Stimulated activated naive CD8-positive, alpha-beta T cell treated with anti-CD3 and anti-CD28 coated beads, Interleukin-15, Interleukin-2, amounts not matched to agents 100 ng/mL and 50 ng/mL, for 24 hours (primary cell): ENCODE measurements around the gene SLC35A1.
"Not testable (repeated sequence)": the region's sequence is repeated elsewhere in the genome, so short reads cannot be mapped to it uniquely, and the experiment has no call there.

Experiments used
- H3K27ac Mint-ChIP-seq: one replicate; pipeline ENCODE4 v1.8.0; 2021; ENCODE audit warnings: mild to moderate bottlenecking, mixed read lengths
- H3K27me3 Mint-ChIP-seq: one replicate; pipeline ENCODE4 v1.8.0; 2021; ENCODE audit warnings: mixed read lengths
- H3K36me3 Mint-ChIP-seq: one replicate; pipeline ENCODE4 v1.8.0; 2021; ENCODE audit warnings: low read depth, mixed read lengths
- H3K4me1 Mint-ChIP-seq: one replicate; pipeline ENCODE4 v1.8.0; 2021; ENCODE audit warnings: low read depth, mixed read lengths
- H3K4me3 Mint-ChIP-seq: one replicate; pipeline ENCODE4 v1.8.0; 2021; ENCODE audit warnings: mild to moderate bottlenecking, mixed read lengths
- H3K9me3 Mint-ChIP-seq: one replicate; pipeline ENCODE4 v1.8.0; 2021; ENCODE audit warnings: mixed read lengths

SLC35A1 gene, protein sequence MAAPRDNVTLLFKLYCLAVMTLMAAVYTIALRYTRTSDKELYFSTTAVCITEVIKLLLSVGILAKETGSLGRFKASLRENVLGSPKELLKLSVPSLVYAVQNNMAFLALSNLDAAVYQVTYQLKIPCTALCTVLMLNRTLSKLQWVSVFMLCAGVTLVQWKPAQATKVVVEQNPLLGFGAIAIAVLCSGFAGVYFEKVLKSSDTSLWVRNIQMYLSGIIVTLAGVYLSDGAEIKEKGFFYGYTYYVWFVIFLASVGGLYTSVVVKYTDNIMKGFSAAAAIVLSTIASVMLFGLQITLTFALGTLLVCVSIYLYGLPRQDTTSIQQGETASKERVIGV

DNA sequence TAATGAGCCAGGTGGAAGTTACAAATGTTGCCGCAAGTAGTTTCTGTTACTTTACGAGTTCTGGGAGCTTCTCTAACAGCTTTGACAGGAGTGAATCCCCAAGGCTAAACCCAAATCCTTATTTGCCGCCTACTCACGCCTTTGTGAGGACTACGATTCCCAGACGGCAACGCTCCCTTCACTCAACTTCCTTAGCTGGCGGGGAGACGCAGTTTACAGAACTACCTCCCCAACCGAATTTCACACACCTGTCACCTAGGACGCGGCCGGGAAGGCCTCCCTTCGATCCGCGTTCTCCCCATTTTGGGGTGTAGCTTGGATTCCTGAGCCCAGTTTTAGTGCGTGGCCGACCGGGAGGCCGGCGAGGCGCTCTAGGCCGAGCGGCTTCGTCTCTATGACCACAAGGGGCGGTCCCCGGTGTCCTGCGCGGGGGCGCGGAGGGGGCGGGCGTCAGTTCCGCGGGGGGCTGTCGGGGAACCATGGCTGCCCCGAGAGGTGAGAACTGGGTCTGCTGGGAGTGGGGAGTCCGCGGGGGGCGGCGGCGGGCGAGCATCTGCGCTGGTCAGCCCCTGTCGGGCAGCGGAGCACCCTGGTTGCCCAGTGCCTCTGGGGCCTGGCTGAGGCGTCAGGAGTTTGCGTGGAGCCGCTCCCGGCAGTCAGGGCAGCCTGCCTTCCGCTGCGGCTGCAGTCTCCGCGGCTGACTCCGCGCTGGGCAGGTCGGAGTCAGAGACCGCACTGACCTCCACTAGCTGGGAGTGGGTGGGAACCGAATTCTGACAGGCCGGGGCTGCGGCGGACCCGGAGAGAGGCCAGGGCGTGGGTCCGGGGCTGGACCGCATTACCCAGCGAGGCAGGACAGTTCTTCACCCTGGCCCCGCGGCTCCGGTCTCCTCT is at the start of gene SLC35A1:
SLC35A1 (plus strand) TSS at position 450 of the 894 bp plus-strand sequence; CDS start at position 480, 30 bp downstream.
- Mint-ChIP-seq H3K27ac (peak within 1 kb of the TSS; percentile 97), H3K4me1 (peaks cover 25% of the 10 kb centered on the region), H3K4me3 (peak within 1 kb of the TSS; percentile 97), H3K9me3 (no peaks in the 10 kb centered on the region), H3K27me3 (peaks cover 6% of the 10 kb centered on the region), H3K36me3 (peaks cover 4% of the 10 kb centered on the region)

DNA sequence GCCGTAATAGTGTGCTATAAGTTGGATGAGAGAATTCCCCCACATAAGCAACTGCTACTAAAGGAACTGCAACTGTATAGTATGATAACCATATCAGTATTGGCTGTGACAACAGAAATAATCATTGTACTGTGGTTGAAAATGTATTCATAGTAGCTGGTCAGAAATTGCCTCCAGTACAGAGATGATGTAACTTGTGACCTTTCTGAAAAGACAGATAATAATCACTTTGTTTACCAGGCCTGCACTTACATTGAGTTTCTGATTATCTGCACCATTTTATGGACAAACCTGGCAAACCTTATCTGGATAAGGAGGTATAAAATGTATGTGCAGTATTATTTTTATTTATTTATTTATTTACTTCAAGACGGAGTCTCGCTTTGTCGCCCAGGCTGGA is 46.0 kb upstream of the SLC35A1 start:
- H3K4me3 Mint-ChIP-seq: no peak overlapping the region
- no peaks in the 10 kb centered on the region for H3K36me3 Mint-ChIP-seq
- peaks cover 10% of the 10 kb centered on the region for H3K27me3 Mint-ChIP-seq
- no peaks in the 10 kb centered on the region for H3K4me1 Mint-ChIP-seq
- H3K9me3 Mint-ChIP-seq: no peaks in the 10 kb centered on the region
- no peak overlapping the region for H3K27ac Mint-ChIP-seq

DNA sequence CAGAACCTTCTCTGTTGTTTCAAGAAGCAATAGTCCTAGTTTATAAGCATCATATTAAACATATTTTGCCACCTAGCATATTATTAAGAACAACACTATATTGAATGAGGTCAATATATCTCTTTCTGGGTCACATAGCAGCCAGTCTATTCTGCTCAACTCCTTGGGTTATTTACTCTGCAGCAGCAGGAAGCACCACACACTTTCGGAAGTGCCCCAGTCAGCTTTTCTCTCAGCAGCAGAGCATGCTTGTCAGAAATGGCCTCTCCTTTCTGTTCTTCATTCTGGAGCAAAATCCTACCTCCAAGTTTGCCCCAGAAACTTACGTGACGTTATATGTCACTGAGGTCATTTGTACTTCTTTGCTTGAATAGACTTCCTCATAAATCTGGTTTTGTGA is 42.3 kb upstream of the SLC35A1 start:
- Mint-ChIP-seq H3K27me3 (peaks cover 22% of the 10 kb centered on the region), H3K9me3 (no peaks in the 10 kb centered on the region), H3K4me1 (no peaks in the 10 kb centered on the region), H3K4me3 (no peak overlapping the region), H3K27ac (no peak overlapping the region), H3K36me3 (no peaks in the 10 kb centered on the region)

DNA sequence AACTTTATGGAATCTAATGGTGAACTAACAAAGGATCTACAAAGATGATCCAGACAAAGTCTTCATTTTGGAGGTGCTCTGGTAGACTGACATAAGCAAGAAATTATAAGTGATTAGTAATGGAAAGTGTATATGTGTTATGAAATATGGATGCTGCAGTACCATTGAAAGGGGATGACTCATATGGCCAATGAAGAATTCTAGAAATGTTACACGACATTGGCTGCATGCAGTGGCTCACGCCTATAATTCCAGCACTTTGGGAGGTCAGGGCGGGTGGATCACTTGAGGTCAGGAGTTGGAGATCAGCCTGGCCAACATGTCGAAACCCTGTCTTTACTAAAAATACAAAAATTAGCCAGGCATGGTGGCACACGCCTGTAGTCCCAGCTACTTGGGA is 41.5 kb upstream of the SLC35A1 start:
- no peaks in the 10 kb centered on the region for H3K36me3 Mint-ChIP-seq
- H3K27ac Mint-ChIP-seq: no peak overlapping the region
- H3K9me3 Mint-ChIP-seq: no peaks in the 10 kb centered on the region
- H3K4me3 Mint-ChIP-seq: no peak overlapping the region
- no peaks in the 10 kb centered on the region for H3K4me1 Mint-ChIP-seq
- peaks cover 23% of the 10 kb centered on the region for H3K27me3 Mint-ChIP-seq

DNA sequence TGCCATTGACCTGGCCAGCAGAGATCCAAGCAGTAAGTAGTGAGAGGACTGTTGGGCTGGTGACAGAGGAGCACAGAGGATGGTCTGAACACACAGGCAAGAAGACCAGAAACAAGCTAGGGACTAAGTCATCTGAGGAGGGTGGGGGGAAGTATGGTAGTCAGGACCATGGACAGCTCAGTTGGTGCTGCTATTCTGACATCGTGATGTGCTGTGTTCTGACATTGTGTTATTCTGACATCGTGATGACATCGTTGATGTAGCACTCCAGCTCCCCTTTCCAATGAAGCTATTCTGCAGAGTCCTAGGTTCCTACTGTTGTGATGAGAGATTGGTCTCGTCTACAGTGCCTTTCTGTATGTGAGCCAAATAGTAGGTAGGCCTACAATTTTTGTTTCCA is 36.3 kb upstream of the SLC35A1 start:
- Mint-ChIP-seq H3K9me3 (no peaks in the 10 kb centered on the region), H3K36me3 (no peaks in the 10 kb centered on the region)

DNA sequence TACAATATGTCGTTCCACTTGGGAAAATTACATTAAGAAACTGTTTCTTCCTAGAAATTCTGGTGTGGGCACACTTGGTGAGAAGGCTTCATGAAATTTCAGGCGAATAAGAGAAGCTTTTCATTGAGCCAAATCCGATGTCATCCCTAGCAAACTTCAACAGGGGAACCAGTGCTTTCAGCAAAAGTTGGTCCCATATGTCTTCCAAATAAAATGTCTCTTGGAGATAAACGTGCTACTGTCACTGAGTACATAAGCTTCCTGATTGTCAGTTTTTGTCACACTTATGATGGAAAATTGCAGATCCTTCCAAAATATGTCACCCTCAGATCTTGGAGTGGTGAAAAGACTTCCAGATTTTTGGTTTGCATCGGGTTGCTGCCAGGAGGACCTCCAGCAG is 31.1 kb upstream of the SLC35A1 start:
- Mint-ChIP-seq H3K27ac (no peak overlapping the region), H3K36me3 (no peaks in the 10 kb centered on the region), H3K4me1 (no peaks in the 10 kb centered on the region), H3K4me3 (no peak overlapping the region), H3K9me3 (no peaks in the 10 kb centered on the region), H3K27me3 (peaks cover 17% of the 10 kb centered on the region)

More for the DNA sequence above, 36.3 kb upstream of the SLC35A1 start:
- H3K4me3 Mint-ChIP-seq: no peak overlapping the region
- no peaks in the 10 kb centered on the region for H3K4me1 Mint-ChIP-seq
- H3K27me3 Mint-ChIP-seq: peaks cover 26% of the 10 kb centered on the region
- H3K27ac Mint-ChIP-seq: no peak overlapping the region

DNA sequence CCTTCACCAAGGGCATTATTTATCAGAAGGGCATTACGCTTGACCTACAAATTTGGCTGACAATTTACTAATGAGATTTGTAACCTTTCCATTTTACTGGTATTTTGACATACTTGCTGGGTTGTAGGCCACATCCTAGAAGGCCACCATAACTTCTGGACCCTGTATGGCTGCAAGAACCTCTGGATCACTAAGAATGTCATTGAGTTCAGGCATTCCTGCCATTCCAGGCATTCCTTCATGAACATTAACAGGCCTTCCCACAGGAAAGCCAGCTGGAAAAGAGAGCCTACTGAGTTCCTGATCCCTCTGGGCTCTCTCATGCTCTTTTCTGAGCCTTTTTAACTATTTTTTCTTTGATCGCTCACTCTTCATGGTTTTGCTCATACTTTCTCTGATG is 28.4 kb upstream of the SLC35A1 start:
- Mint-ChIP-seq H3K27ac (no peak overlapping the region), H3K4me1 (no peaks in the 10 kb centered on the region), H3K9me3 (no peaks in the 10 kb centered on the region), H3K4me3 (no peak overlapping the region), H3K36me3 (no peaks in the 10 kb centered on the region), H3K27me3 (peaks cover 34% of the 10 kb centered on the region)

DNA sequence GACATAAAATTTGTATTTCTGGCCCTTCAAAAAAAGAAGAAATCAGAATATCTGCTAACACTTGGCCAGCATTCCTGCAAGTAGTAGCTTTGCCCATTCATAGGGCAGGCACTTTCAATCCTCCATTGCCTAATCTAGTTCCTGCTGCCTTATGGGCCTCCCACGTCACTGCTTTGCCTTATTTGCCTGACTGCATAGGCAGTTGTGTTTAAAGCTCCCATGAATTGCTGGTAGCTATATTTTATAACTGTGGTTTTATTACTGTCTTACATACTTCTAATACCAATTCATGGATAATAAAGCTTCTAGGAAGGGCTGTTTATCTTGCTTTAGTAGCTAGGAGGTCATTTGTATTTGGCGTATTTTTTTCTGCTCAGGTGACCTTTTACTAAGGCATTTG is 7.7 kb upstream of the SLC35A1 start:
- no peaks in the 10 kb centered on the region for H3K36me3 Mint-ChIP-seq
- peaks cover 6% of the 10 kb centered on the region for H3K9me3 Mint-ChIP-seq
- no peak overlapping the region for H3K27ac Mint-ChIP-seq
- H3K27me3 Mint-ChIP-seq: peaks cover 41% of the 10 kb centered on the region
- no peaks in the 10 kb centered on the region for H3K4me1 Mint-ChIP-seq
- H3K4me3 Mint-ChIP-seq: no peak overlapping the region

DNA sequence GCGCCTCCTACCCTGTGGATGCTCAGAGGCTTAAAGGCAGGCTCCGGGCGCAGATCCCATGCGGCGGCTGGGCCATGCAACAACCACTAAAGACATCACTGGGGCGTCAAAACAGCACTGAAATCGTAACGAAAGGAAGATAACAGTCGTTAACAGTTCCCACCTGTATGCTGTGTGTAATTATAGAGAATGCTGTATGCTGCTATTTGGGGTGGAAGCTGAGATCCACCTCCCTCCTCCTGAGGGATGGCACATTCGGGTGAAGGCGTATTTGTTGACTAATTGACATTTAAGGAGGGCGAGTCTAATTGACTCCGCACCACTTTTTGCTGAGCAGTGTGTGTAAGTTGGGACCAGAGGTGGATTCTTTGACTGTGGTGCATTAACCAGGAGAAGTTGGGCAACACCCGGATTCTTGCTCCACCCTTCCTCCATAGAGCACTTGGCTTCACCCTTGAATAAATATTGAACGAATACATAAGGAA is 687 bp downstream of the SLC35A1 start:
- Mint-ChIP-seq H3K4me1 (peaks cover 25% of the 10 kb centered on the region), H3K27me3 (peaks cover 1% of the 10 kb centered on the region), H3K9me3 (no peaks in the 10 kb centered on the region), H3K36me3 (peaks cover 10% of the 10 kb centered on the region), H3K4me3 (peak overlapping the region; percentile 97), H3K27ac (peak overlapping the region; percentile 97)

DNA sequence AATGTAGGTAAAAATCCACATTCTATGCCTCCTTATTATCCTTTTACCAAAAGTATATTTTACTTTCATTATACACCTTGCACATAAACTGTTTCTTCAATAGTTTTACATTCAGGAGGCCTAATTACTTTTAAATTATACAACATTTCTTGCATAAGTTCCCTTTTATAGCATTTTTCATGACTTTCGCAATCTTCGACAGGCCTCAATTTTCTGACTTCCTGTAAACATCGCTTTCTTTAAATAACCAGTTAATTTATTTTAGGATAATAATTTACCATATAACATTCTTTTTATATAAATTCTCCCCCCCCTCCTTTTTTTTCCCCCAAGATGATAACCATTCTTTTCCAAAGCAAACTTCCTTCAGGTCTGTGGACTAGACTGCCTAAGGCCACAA is 9.2 kb downstream of the SLC35A1 start:
- Mint-ChIP-seq H3K27me3 (no peaks in the 10 kb centered on the region), H3K4me1 (no peaks in the 10 kb centered on the region), H3K9me3 (no peaks in the 10 kb centered on the region), H3K36me3 (peaks cover 35% of the 10 kb centered on the region), H3K27ac (no peak overlapping the region), H3K4me3 (no peak overlapping the region)

DNA sequence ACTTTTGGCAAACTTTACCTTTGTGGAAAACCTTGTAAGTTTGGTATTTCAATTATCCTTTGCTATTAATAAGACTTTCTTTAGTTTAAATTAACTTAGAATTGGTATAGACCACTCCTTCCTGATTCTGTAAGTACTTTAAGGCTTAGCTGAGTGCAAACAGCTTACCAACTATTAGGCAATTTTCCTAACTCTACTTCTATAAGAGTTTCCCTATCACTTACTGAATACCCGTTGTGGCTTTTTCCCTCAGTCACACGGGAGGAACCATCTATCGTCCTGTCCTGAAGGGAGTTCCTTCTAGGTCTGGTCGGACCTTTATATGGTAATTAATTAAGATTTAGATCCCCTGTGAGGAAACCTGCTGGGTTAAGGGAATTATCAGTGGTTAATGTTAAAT is 9.6 kb downstream of the SLC35A1 start:
- Mint-ChIP-seq H3K27ac (no peak overlapping the region), H3K9me3 (no peaks in the 10 kb centered on the region), H3K4me1 (no peaks in the 10 kb centered on the region), H3K27me3 (no peaks in the 10 kb centered on the region), H3K4me3 (no peak overlapping the region), H3K36me3 (peaks cover 35% of the 10 kb centered on the region)

DNA sequence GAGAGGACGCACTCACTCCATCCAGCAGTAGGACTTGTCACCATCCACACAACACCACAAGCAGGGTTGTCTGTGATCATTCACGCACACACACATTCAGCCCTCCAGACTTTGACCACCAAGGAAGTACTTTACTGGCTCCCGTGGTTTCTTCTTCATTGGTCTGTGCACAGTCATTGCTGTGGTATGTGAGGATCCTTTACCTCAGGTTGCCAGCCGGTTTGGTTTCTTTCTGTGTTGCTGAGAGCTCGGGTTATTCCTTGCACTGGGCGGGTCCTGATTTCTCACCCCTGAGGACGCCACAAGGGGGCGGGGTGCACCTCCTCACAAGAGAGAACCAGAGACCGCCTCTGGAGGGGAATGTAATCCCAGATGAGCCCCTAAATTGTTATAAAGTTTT is 11.2 kb downstream of the SLC35A1 start:
- Mint-ChIP-seq H3K4me3 (no peak overlapping the region), H3K9me3 (no peaks in the 10 kb centered on the region), H3K27ac (no peak overlapping the region), H3K36me3 (peaks cover 20% of the 10 kb centered on the region), H3K27me3 (no peaks in the 10 kb centered on the region), H3K4me1 (no peaks in the 10 kb centered on the region)

DNA sequence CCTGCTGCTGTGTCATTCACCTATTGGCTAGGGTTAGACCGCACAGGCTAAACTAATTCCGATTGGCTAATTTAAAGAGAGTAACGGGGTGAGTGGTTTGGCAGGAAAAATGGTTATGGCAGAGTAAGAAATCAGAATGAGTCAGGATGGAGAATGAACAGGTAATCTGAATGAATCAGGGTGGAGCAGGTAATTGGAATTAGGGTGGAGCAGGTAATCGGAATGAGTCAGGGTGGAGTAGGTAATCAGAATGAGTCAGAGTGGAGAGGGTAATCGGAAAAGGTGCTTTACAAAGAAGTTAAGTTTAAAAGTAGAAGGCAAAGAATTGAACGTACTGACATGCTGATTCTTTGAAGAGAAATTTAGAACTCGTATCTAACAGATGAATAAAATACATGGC is 11.7 kb downstream of the SLC35A1 start:
- Mint-ChIP-seq H3K4me1 (no peaks in the 10 kb centered on the region), H3K9me3 (no peaks in the 10 kb centered on the region), H3K27me3 (no peaks in the 10 kb centered on the region), H3K4me3 (no peak overlapping the region), H3K36me3 (peaks cover 15% of the 10 kb centered on the region), H3K27ac (no peak overlapping the region)

DNA sequence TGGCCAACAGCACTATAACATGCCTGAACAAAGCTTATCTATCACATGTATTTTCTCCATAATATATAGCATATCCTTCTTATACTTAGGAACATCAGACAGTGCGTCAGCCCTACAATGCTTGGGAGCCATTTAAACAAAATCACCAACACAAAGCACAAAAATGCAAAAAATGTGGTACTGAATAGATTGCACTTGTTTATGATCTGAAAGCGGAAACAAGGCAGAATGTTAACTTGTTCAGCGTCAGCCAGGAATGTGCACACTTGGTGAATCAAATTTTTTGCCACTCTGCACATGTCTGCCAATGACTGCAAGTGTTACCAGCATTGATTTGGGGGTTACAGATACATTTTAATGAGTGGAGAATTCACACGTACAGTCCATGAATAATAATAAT is 14.8 kb downstream of the SLC35A1 start:
- Mint-ChIP-seq H3K27ac (no peak overlapping the region), H3K9me3 (no peaks in the 10 kb centered on the region), H3K27me3 (no peaks in the 10 kb centered on the region), H3K36me3 (peaks cover 18% of the 10 kb centered on the region), H3K4me1 (no peaks in the 10 kb centered on the region), H3K4me3 (no peak overlapping the region)

DNA sequence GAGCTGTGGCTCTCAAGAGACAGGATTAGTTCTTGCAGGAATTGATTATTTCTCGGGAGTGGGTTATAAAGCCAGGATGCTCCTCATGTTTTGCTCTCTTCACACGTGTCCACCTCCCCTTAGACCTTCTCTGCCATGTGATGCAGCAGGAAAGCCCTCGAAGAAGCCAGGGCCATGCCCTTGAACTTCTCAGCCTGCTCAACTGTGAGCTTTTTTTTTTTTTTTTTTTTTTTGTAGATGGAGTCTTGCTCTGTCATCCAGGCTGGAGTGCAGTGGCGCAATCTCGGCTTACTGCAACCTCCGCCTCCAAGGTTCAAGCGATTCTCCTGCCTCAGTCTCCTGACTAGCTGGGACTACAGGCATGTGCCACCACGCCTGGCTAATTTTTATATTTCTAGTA is 16.6 kb downstream of the SLC35A1 start:
- H3K27me3 Mint-ChIP-seq, H3K27ac Mint-ChIP-seq, H3K9me3 Mint-ChIP-seq, H3K4me3 Mint-ChIP-seq, H3K4me1 Mint-ChIP-seq: not testable (repeated sequence)
- peaks cover 22% of the 10 kb centered on the region for H3K36me3 Mint-ChIP-seq
